ENCODE results near the gene CDH2.

DNA sequence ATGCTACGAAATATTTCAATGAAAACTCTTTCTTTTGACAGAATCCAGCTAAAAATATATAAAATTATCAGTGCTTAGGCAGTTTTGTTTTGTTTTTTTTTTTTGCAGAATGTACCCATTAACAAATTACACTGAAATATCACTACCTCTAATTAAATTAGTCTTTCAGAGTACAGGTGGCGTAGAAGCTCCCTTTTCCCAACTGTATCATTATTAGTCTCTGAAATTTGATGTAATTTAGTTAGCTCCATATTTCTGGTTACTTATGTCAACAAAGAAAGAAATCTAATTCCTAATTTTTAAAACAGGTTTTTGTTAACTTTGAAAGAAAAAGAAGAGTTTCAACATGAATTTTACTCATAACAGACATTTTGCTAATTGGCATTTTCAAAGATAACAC is 149.2 kb downstream of the CDH2 start:
- TF ChIP-seq POLR2A (IDR thresholded peaks at IDR 0.05) (no peak), POLR2AphosphoS5 (IDR thresholded peaks at IDR 0.05) (no peak), EP300 (IDR thresholded peaks at IDR 0.05) (no peak)
- TF ChIP-seq, protein P1, sequence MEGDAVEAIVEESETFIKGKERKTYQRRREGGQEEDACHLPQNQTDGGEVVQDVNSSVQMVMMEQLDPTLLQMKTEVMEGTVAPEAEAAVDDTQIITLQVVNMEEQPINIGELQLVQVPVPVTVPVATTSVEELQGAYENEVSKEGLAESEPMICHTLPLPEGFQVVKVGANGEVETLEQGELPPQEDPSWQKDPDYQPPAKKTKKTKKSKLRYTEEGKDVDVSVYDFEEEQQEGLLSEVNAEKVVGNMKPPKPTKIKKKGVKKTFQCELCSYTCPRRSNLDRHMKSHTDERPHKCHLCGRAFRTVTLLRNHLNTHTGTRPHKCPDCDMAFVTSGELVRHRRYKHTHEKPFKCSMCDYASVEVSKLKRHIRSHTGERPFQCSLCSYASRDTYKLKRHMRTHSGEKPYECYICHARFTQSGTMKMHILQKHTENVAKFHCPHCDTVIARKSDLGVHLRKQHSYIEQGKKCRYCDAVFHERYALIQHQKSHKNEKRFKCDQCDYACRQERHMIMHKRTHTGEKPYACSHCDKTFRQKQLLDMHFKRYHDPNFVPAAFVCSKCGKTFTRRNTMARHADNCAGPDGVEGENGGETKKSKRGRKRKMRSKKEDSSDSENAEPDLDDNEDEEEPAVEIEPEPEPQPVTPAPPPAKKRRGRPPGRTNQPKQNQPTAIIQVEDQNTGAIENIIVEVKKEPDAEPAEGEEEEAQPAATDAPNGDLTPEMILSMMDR (IDR thresholded peaks at IDR 0.05) = no peak

Measured in suprapubic skin (tissue), 4 donors.